Neural cell (in vitro differentiated cells): Measurements from ENCODE around the gene RASAL1. TPM values are rescaled to one million over a fixed set of nuclear protein-coding genes. Genes with fewer than 3 reads are reported as not detected.

Source experiments
- H2AFZ ChIP-seq: fragments of 200-600, 300-800 bp; sonication (generic), shearing (Covaris generic); 2 replicates; pipeline ENCODE4 v1.6.0; 2014; ENCODE audit warnings: low read depth, mild to moderate bottlenecking, antibody characterized with exemption, low read length, moderate library complexity
- H3F3A ChIP-seq: fragments of 200-600 bp; shearing (Covaris generic); 2 replicates; pipeline ENCODE4 v1.6.1; 2016; ENCODE audit warnings: mild to moderate bottlenecking, moderate library complexity, mixed read lengths, antibody characterized with exemption, low read length; ENCODE audit not compliant: insufficient read depth, poor library complexity, severe bottlenecking
- H3K27ac ChIP-seq: fragments of 200-600, 300-800 bp; sonication (generic), shearing (Covaris generic); 2 replicates; pipeline ENCODE4 v1.5.1; 2014; ENCODE audit warnings: mild to moderate bottlenecking, low read length, moderate library complexity
- H3K27me3 ChIP-seq: fragments of 300-800, 200-600 bp; sonication (generic), shearing (Covaris generic); 2 replicates; pipeline ENCODE4 v1.6.0; 2014; ENCODE audit warnings: mild to moderate bottlenecking, low read depth, low read length, moderate library complexity; ENCODE audit not compliant: insufficient read depth
- H3K36me3 ChIP-seq: fragments of 300-800, 200-600 bp; sonication (generic), shearing (Covaris generic); 2 replicates; pipeline ENCODE4 v1.5.1; 2014; ENCODE audit warnings: mild to moderate bottlenecking, antibody characterized with exemption, low read length, moderate library complexity; ENCODE audit not compliant: insufficient read depth
- H3K4me2 ChIP-seq: fragments of 300-800, 200-600 bp; sonication (generic), shearing (Covaris generic); 2 replicates; pipeline ENCODE4 v1.6.0; 2014; ENCODE audit warnings: mild to moderate bottlenecking, low read length
- H3K4me3 ChIP-seq: fragments of 300-800, 200-600 bp; sonication (generic), shearing (Covaris generic); 2 replicates; pipeline ENCODE4 v1.5.1; 2014; ENCODE audit warnings: mild to moderate bottlenecking, low read length, moderate library complexity
- H3K79me2 ChIP-seq: fragments of 200-600 bp; shearing (Covaris generic); replicated peaks from 2 replicates; pipeline ENCODE4 v1.6.0; 2014; ENCODE audit warnings: mild to moderate bottlenecking, low read length, moderate library complexity; ENCODE audit not compliant: insufficient read depth
- H3K9ac ChIP-seq: fragments of 300-800, 200-600 bp; sonication (generic), shearing (Covaris generic); 2 replicates; pipeline ENCODE4 v1.6.1; 2016; ENCODE audit warnings: mild to moderate bottlenecking, low read length, mixed read lengths
- H3K9me2 ChIP-seq: fragments of 200-600 bp; shearing (Covaris generic); 2 replicates; pipeline ENCODE4 v1.6.1; 2016; ENCODE audit warnings: mild to moderate bottlenecking, low read length, mixed read lengths; ENCODE audit not compliant: insufficient read depth
- H3K9me3 ChIP-seq: fragments of 200-600, 300-800 bp; sonication (generic), shearing (Covaris generic); 2 replicates; pipeline ENCODE4 v1.6.1; 2016; ENCODE audit warnings: mild to moderate bottlenecking, mixed run types, low read length, moderate library complexity, mixed read lengths
- H4K20me1 ChIP-seq: fragments of 200-600 bp; shearing (Covaris generic); 2 replicates; pipeline ENCODE4 v1.6.1; 2016; ENCODE audit warnings: mild to moderate bottlenecking, mixed run types; ENCODE audit not compliant: insufficient read depth
- CTCF ChIP-seq: fragments of 450-650 bp; IDR thresholded peaks from 2 replicates; pipeline ENCODE4 v1.5.1; 2014; ENCODE audit warnings: antibody characterized with exemption, mild to moderate bottlenecking, moderate library complexity; ENCODE audit not compliant: poor library complexity, severe bottlenecking
- EP300 ChIP-seq: fragments of 450-650 bp; conservative IDR thresholded peaks from 2 replicates; pipeline ENCODE4 v1.6.1; 2014; ENCODE audit warnings: antibody characterized with exemption, mild to moderate bottlenecking, moderate library complexity; ENCODE audit not compliant: poor library complexity, severe bottlenecking
- EZH2 ChIP-seq: fragments of 200-600, 300-800 bp; shearing (Covaris generic), sonication (generic); IDR thresholded peaks from 2 replicates; pipeline ENCODE4 v1.6.1; 2014; ENCODE audit warnings: antibody characterized with exemption, low read length, borderline replicate concordance, mild to moderate bottlenecking; ENCODE audit not compliant: insufficient read depth, poor library complexity, severe bottlenecking
- MXI1 ChIP-seq: fragments of 450-650 bp; conservative IDR thresholded peaks from 2 replicates; pipeline ENCODE4 v1.6.1; 2014; ENCODE audit warnings: antibody characterized with exemption, mild to moderate bottlenecking; ENCODE audit not compliant: poor library complexity, severe bottlenecking
- POLR2AphosphoS5 ChIP-seq: IDR thresholded peaks from 2 replicates; pipeline ENCODE4 v1.6.1; 2012
- RAD21 ChIP-seq: fragments of 450-650 bp; conservative IDR thresholded peaks from 2 replicates; pipeline ENCODE4 v1.6.1; 2014; ENCODE audit warnings: antibody characterized with exemption, mild to moderate bottlenecking, moderate library complexity
- SMC3 ChIP-seq: fragments of 450-650 bp; conservative IDR thresholded peaks from 2 replicates; pipeline ENCODE4 v1.6.1; 2014; ENCODE audit warnings: antibody characterized with exemption, mild to moderate bottlenecking, moderate library complexity; ENCODE audit not compliant: poor library complexity
- TAF1 ChIP-seq: IDR thresholded peaks from 2 replicates; pipeline ENCODE4 v1.6.1; 2012; ENCODE audit warnings: low read depth
- polyA plus RNA-seq: library from polyadenylated mRNA; depleted of rRNA; stranded (reverse); fragments of >200 nt; gene quantifications from 2 replicates; pipeline ENCODE4 v1.2.3, GENCODE V29; 2014
- TF ChIP-seq, protein P1 (sequence below): IDR thresholded peaks from 2 replicates; pipeline ENCODE4 v1.6.1; 2012; ENCODE audit warnings: borderline replicate concordance

Gene RASAL1
- polyA plus RNA-seq, 1 donor from 2014 or later, result 0.15 TPM

DNA sequence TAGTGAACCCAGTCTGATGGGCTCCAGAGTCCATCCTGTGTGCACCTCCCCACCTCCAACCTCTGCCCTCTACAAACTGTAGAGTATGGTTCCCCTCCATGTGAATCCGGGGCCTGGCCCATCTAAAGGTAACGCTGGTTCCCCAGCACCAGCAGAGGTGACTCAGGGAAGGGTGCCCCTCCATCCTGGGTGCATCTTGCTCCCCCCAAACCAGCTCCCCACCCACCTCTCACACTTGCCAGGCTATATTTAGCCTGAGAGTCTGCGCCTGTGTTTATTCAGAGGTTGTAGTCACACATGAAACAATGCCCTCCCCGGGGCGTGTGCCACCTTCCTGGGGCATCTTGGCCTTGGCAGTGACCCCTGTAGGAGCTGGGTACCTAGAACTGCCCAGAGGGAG, 26.2 kb downstream of the RASAL1 start:
- Histone ChIP-seq H3K27me3 (no peaks in the 10 kb centered on the region), H3K4me3 (no peak overlapping the region), H3K36me3 (no peaks in the 10 kb centered on the region), H3F3A (no peaks in the 10 kb centered on the region), H4K20me1 (no peaks in the 10 kb centered on the region), H3K79me2 (no peaks in the 10 kb centered on the region), H2AFZ (no peak overlapping the region), H3K9me3 (no peaks in the 10 kb centered on the region), H3K9ac (no peak overlapping the region), H3K9me2 (no peaks in the 10 kb centered on the region), H3K27ac (no peak overlapping the region), H3K4me2 (no peak overlapping the region)
- TF ChIP-seq RAD21, result no peak
- no peak for TF ChIP-seq EP300
- no peak for TF ChIP-seq POLR2AphosphoS5
- no peak for TF ChIP-seq CTCF
- TF ChIP-seq, protein P1, sequence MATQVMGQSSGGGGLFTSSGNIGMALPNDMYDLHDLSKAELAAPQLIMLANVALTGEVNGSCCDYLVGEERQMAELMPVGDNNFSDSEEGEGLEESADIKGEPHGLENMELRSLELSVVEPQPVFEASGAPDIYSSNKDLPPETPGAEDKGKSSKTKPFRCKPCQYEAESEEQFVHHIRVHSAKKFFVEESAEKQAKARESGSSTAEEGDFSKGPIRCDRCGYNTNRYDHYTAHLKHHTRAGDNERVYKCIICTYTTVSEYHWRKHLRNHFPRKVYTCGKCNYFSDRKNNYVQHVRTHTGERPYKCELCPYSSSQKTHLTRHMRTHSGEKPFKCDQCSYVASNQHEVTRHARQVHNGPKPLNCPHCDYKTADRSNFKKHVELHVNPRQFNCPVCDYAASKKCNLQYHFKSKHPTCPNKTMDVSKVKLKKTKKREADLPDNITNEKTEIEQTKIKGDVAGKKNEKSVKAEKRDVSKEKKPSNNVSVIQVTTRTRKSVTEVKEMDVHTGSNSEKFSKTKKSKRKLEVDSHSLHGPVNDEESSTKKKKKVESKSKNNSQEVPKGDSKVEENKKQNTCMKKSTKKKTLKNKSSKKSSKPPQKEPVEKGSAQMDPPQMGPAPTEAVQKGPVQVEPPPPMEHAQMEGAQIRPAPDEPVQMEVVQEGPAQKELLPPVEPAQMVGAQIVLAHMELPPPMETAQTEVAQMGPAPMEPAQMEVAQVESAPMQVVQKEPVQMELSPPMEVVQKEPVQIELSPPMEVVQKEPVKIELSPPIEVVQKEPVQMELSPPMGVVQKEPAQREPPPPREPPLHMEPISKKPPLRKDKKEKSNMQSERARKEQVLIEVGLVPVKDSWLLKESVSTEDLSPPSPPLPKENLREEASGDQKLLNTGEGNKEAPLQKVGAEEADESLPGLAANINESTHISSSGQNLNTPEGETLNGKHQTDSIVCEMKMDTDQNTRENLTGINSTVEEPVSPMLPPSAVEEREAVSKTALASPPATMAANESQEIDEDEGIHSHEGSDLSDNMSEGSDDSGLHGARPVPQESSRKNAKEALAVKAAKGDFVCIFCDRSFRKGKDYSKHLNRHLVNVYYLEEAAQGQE, result no peak
- no peak for TF ChIP-seq TAF1
- no peak for TF ChIP-seq EZH2
- TF ChIP-seq SMC3, result no peak
- TF ChIP-seq MXI1, result no peak

DNA sequence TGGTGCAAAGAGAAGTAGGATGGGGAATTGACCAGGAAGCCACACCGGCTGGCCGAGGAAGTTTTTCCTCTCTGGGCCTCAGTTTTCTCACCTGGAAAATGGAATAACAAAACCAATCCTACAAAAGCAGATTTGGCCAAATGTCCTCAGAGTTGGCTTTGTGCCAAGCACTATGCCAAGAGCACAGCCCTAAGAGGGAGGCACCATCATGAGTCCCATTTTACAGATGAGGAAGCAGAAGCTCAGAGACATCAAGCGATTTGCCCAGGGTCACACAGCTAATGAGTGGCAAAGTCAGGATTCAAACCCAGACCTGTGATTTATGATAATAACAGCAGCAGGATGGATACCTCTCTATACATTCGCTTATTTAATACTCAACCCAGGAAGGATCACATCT, 27.3 kb downstream of the RASAL1 start:
- H3K27me3 ChIP-seq, result peaks cover 10% of the 10 kb centered on the region
- H3F3A ChIP-seq, result no peaks in the 10 kb centered on the region
- no peak overlapping the region for H3K27ac ChIP-seq
- TF ChIP-seq EP300 (no peak), SMC3 (no peak), CTCF (no peak), EZH2 (no peak), POLR2AphosphoS5 (no peak), TAF1 (no peak), RAD21 (no peak), MXI1 (no peak)
- TF ChIP-seq, protein P1, result no peak
- H3K36me3 ChIP-seq, result no peaks in the 10 kb centered on the region
- no peaks in the 10 kb centered on the region for H3K79me2 ChIP-seq
- H3K4me3 ChIP-seq, result no peak overlapping the region
- H3K9ac ChIP-seq, result no peak overlapping the region
- no peak overlapping the region for H2AFZ ChIP-seq
- no peaks in the 10 kb centered on the region for H3K9me2 ChIP-seq
- no peaks in the 10 kb centered on the region for H3K9me3 ChIP-seq
- no peaks in the 10 kb centered on the region for H4K20me1 ChIP-seq
- H3K4me2 ChIP-seq, result no peak overlapping the region
